Neuronal stem cell (in vitro differentiated cells): ENCODE results near the gene NLGN1.

Source experiments
- DNase-seq: peaks from one replicate; pipeline ENCODE4 v3.0.0-alpha.2; 2013; ENCODE audit warnings: low spot score
- H2AFZ ChIP-seq: one replicate; pipeline ENCODE4 v1.6.1; 2013; ENCODE audit warnings: mild to moderate bottlenecking, low read length, inconsistent platforms
- H2AK5ac ChIP-seq: 2 replicates; pipeline ENCODE4 v1.6.1; 2013; ENCODE audit warnings: low read depth, mild to moderate bottlenecking, inconsistent platforms, low read length, moderate library complexity, mixed read lengths
- H2BK120ac ChIP-seq: 2 replicates; pipeline ENCODE4 v1.6.1; 2013; ENCODE audit warnings: low read depth, mild to moderate bottlenecking, inconsistent platforms, low read length, moderate library complexity, mixed read lengths
- H2BK12ac ChIP-seq: one replicate; pipeline ENCODE4 v1.6.1; 2013; ENCODE audit warnings: low read length, inconsistent platforms
- H2BK15ac ChIP-seq: 2 replicates; pipeline ENCODE4 v1.6.1; 2013; ENCODE audit warnings: mild to moderate bottlenecking, low read length, inconsistent platforms, mixed read lengths
- H2BK5ac ChIP-seq: one replicate; pipeline ENCODE4 v1.6.1; 2013; ENCODE audit warnings: inconsistent platforms, mild to moderate bottlenecking, low read length, moderate library complexity
- H3K14ac ChIP-seq: one replicate; pipeline ENCODE4 v1.6.1; 2013; ENCODE audit warnings: low read length, inconsistent platforms
- H3K18ac ChIP-seq: 2 replicates; pipeline ENCODE4 v1.6.1; 2013; ENCODE audit warnings: low read length, inconsistent platforms
- H3K23ac ChIP-seq: 2 replicates; pipeline ENCODE4 v1.6.1; 2013; ENCODE audit warnings: low read depth, mild to moderate bottlenecking, mixed read lengths, low read length, inconsistent platforms; ENCODE audit not compliant: poor library complexity
- H3K27ac ChIP-seq: replicated peaks from 3 replicates; pipeline ENCODE4 v1.5.1; 2013; ENCODE audit warnings: low read length, inconsistent platforms
- H3K27me3 ChIP-seq, 3 experiments: 2 replicates each; pipeline ENCODE4 v1.6.1; 2013; ENCODE audit warnings: low read length in 3 of 3, mild to moderate bottlenecking in 2 of 3, inconsistent platforms in 1 of 3, low read depth in 1 of 3, mixed read lengths in 1 of 3, moderate library complexity in 1 of 3; ENCODE audit not compliant: control insufficient read depth in 3 of 3, insufficient read depth in 3 of 3
- H3K36me3 ChIP-seq, 2 donors: replicated peaks in 1 of 2; 2 replicates each; pipeline ENCODE4 v1.6.1; 2013; ENCODE audit warnings: low read length in 2 of 2; ENCODE audit not compliant: control insufficient read depth in 2 of 2, insufficient read depth in 2 of 2
- H3K4ac ChIP-seq: 2 replicates; pipeline ENCODE4 v1.6.1; 2013; ENCODE audit warnings: inconsistent platforms, mild to moderate bottlenecking, low read length, moderate library complexity
- H3K4me1 ChIP-seq, 2 donors: 1 replicate in 1 of 2; 2 replicates in 1 of 2; pipeline ENCODE4 v1.6.1; 2013; ENCODE audit warnings: low read length in 2 of 2, low read depth in 1 of 2; ENCODE audit not compliant: control insufficient read depth in 2 of 2, insufficient read depth in 1 of 2
- H3K4me2 ChIP-seq: one replicate; pipeline ENCODE4 v1.6.1; 2013; ENCODE audit warnings: mild to moderate bottlenecking, low read length, inconsistent platforms; ENCODE audit not compliant: insufficient read depth, poor library complexity, severe bottlenecking
- H3K4me3 ChIP-seq, 2 donors: 2 replicates each; pipeline ENCODE4 v1.5.1; 2013; ENCODE audit warnings: low read length in 2 of 2, mild to moderate bottlenecking in 2 of 2, inconsistent platforms in 1 of 2, moderate library complexity in 1 of 2
- H3K79me1 ChIP-seq: one replicate; pipeline ENCODE4 v1.6.1; 2013; ENCODE audit warnings: low read depth, mild to moderate bottlenecking, inconsistent platforms, low read length, moderate library complexity
- H3K9ac ChIP-seq: one replicate; pipeline ENCODE4 v1.6.1; 2013; ENCODE audit warnings: mild to moderate bottlenecking, low read depth, low read length, inconsistent platforms; ENCODE audit not compliant: poor library complexity
- H3K9me3 ChIP-seq, 2 donors: replicated peaks in 1 of 2; 2 replicates each; pipeline versions ENCODE3 to v1.6.1; 2013; ENCODE audit warnings: low read length in 2 of 2, mild to moderate bottlenecking in 2 of 2, inconsistent platforms in 1 of 2, low read depth in 1 of 2, mixed read lengths in 1 of 2, moderate library complexity in 1 of 2; ENCODE audit not compliant: control insufficient read depth in 2 of 2, insufficient read depth in 1 of 2
- H4K8ac ChIP-seq: one replicate; pipeline ENCODE4 v1.6.1; 2013; ENCODE audit warnings: low read depth, mild to moderate bottlenecking, inconsistent platforms, low read length, moderate library complexity
- H4K91ac ChIP-seq: one replicate; pipeline ENCODE4 v1.6.1; 2013; ENCODE audit warnings: low read length, low read depth, mild to moderate bottlenecking, inconsistent platforms; ENCODE audit not compliant: poor library complexity
- WGBS, 2 donors: extraction: QIAGEN DNeasy Blood & Tissue Kit; methylation state at CpG; one replicate each; pipeline ENCODE4 v1.1.7; 2013; ENCODE audit warnings: missing lambda C conversion rate in 2 of 2, mixed read lengths in 1 of 2; ENCODE audit not compliant: insufficient read length in 2 of 2, insufficient replicate concordance in 1 of 2; ENCODE audit errors: extremely low coverage in 2 of 2; 5-methylcytosine and 5-hydroxymethylcytosine counted together

NLGN1 gene

DNA sequence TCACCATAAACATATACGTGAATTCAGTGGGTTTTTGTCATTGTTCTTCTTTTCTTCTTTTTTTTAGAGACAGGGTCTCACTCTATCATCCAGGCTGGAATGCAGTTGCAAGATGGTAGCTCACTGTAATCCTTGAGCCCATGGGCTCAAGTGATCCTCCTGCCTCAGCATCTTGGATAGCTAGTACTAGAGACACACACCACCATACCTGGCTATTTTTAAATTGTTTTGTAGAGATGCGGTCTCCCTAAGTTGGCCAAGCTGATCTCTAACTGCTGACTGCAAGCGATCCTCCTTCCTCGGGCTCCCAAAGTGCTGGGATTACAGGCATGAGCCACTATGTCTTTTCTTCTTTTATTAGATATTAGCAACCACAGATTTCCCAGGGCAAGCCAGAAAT is 220.6 kb downstream of the NLGN1 start:
- no peaks in the 10 kb centered on the region for H3K36me3 ChIP-seq
- no peak overlapping the region for H3K18ac ChIP-seq
- H3K4me2 ChIP-seq: no peak overlapping the region
- no peak overlapping the region for H2AFZ ChIP-seq
- DNase-seq: no peak
- H4K91ac ChIP-seq: no peak overlapping the region
- no peak overlapping the region for H3K23ac ChIP-seq
- no peak overlapping the region for H4K8ac ChIP-seq
- H2BK5ac ChIP-seq: no peak overlapping the region
- H3K14ac ChIP-seq: no peak overlapping the region
- H2BK12ac ChIP-seq: no peak overlapping the region
- no peaks in the 10 kb centered on the region for H3K4me1 ChIP-seq
- no peaks in the 10 kb centered on the region for H3K9me3 ChIP-seq
- no peak overlapping the region for H3K4ac ChIP-seq
- H2AK5ac ChIP-seq: no peak overlapping the region
- no CpG with 5 or more reads among the region's 4 CpGs for WGBS, 2 donors
- no peak overlapping the region for H3K4me3 ChIP-seq
- no peak overlapping the region for H2BK15ac ChIP-seq
- H3K9ac ChIP-seq: no peak overlapping the region
- H3K27ac ChIP-seq: no peak overlapping the region
- H3K79me1 ChIP-seq: no peaks in the 10 kb centered on the region
- no peak overlapping the region for H2BK120ac ChIP-seq
- no peaks in the 10 kb centered on the region for H3K27me3 ChIP-seq

DNA sequence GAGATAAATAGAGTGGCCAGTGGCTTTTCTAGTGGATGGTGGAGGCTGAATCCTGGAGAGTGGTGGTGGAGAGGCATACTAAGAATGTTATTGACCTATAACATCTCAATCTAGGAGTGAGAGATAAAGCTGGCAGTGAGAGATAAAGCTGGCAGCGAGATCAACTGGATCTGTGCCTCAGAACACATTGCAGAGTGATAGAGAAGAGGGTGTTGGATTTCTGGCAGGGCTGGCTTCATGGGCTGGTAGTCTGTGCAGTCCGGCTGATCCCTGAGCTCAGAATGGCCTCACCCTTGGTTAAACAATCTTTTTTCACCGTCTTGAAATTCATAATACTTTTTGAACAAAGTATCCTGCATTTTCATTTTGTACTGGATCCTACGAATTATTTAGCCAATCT is 221.2 kb downstream of the NLGN1 start:
- Histone ChIP-seq H2AK5ac (no peak overlapping the region), H3K4me1 (peaks cover 0 to 2% of the 10 kb centered on the region in 2 donors), H3K4ac (no peak overlapping the region), H3K9me3 (no peaks in the 10 kb centered on the region), H3K27me3 (no peaks in the 10 kb centered on the region), H3K9ac (no peak overlapping the region), H2AFZ (no peak overlapping the region), H2BK5ac (no peak overlapping the region), H4K8ac (no peak overlapping the region), H3K79me1 (no peaks in the 10 kb centered on the region), H2BK120ac (no peak overlapping the region), H2BK12ac (no peak overlapping the region), H3K23ac (no peak overlapping the region), H4K91ac (no peak overlapping the region), H3K27ac (no peak overlapping the region), H2BK15ac (no peak overlapping the region), H3K14ac (no peak overlapping the region), H3K4me2 (no peak overlapping the region), H3K4me3 (no peak overlapping the region), H3K36me3 (no peaks in the 10 kb centered on the region), H3K18ac (no peak overlapping the region)
- whole genome bisulfite sequencing, 2 donors: no CpG with 5 or more reads among the region's 4 CpGs
- no peak for DNase-seq

DNA sequence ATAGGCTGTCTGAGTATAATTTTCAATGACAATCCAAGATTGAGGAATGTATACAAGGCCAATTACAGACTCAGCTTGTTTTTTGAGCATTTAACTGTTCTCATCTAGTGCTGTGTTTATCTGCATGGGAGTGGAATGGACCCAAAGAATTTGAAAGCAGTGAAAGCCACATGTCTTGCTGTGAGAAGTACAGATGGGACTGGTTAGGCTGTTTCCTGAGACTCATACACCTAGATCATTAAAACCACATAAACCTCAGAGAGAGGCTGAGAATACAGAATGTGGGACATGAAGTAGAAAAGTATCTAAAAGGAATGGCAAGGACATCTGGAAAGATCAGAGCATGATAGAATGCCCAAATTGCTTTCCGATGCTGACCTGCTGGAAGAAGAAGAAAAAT is 224.6 kb downstream of the NLGN1 start:
- H3K23ac ChIP-seq: no peak overlapping the region
- H3K27ac ChIP-seq: no peak overlapping the region
- H3K9me3 ChIP-seq: no peaks in the 10 kb centered on the region
- no peak overlapping the region for H4K8ac ChIP-seq
- H2BK12ac ChIP-seq: no peak overlapping the region
- H3K14ac ChIP-seq: no peak overlapping the region
- H2BK120ac ChIP-seq: no peak overlapping the region
- no peak overlapping the region for H4K91ac ChIP-seq
- no peak for DNase-seq
- no peaks in the 10 kb centered on the region for H3K27me3 ChIP-seq
- no peak overlapping the region for H3K4me3 ChIP-seq
- H2AFZ ChIP-seq: no peak overlapping the region
- no peak overlapping the region for H2BK15ac ChIP-seq
- H3K36me3 ChIP-seq: no peaks in the 10 kb centered on the region
- no peak overlapping the region for H3K4ac ChIP-seq
- H3K18ac ChIP-seq: no peak overlapping the region
- H2BK5ac ChIP-seq: no peak overlapping the region
- peaks cover 0 to 6% of the 10 kb centered on the region in 2 donors for H3K4me1 ChIP-seq
- no peak overlapping the region for H3K9ac ChIP-seq
- no peaks in the 10 kb centered on the region for H3K79me1 ChIP-seq
- no peak overlapping the region for H3K4me2 ChIP-seq
- WGBS, 2 donors: no CpG with 5 or more reads among the region's 1 CpG
- no peak overlapping the region for H2AK5ac ChIP-seq

DNA sequence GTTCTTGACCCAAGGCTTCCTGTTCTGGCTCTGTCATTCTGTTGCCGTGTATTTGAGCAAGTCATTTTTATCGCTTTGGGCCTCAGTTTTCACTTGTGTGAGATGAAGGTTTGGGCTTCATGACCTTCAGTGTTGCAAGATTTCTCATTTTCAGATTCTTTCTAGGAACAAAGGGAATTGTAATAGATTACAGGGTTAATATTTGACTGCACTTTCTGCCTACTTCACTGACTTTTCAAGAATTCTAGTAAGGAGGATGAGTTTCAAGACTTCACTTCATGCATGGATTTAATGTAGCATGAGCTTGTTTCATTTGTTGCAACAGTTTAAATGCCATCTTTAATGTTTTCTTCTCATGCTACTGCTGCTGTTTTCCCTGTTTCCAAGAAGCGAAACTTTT is 226.5 kb downstream of the NLGN1 start:
- WGBS, 2 donors: no CpG with 5 or more reads among the region's 3 CpGs
- H3K4me2 ChIP-seq: no peak overlapping the region
- no peak overlapping the region for H4K91ac ChIP-seq
- no peaks in the 10 kb centered on the region for H3K9me3 ChIP-seq
- no peak overlapping the region for H4K8ac ChIP-seq
- peaks cover 0 to 6% of the 10 kb centered on the region in 2 donors for H3K4me1 ChIP-seq
- H3K14ac ChIP-seq: no peak overlapping the region
- no peak overlapping the region for H2AFZ ChIP-seq
- H3K4me3 ChIP-seq: no peak overlapping the region
- H2BK5ac ChIP-seq: no peak overlapping the region
- no peaks in the 10 kb centered on the region for H3K36me3 ChIP-seq
- no peak overlapping the region for H3K18ac ChIP-seq
- H2BK12ac ChIP-seq: no peak overlapping the region
- H2BK15ac ChIP-seq: no peak overlapping the region
- no peak overlapping the region for H3K9ac ChIP-seq
- H2AK5ac ChIP-seq: no peak overlapping the region
- DNase-seq: no peak
- H3K79me1 ChIP-seq: no peaks in the 10 kb centered on the region
- no peak overlapping the region for H3K27ac ChIP-seq
- H3K27me3 ChIP-seq: no peaks in the 10 kb centered on the region
- no peak overlapping the region for H3K23ac ChIP-seq
- no peak overlapping the region for H3K4ac ChIP-seq
- no peak overlapping the region for H2BK120ac ChIP-seq
